HepG2 (cell line): ENCODE results near the gene NATD1. TPM values are rescaled to one million over a fixed set of nuclear protein-coding genes. Genes with fewer than 3 reads are reported as not detected.

Source experiments
- AKAP8 ChIP-seq: sonication (generic); formaldehyde crosslinking; IDR thresholded peaks from 2 replicates; pipeline ENCODE4 v1.5.1; 2020; ENCODE audit warnings: mild to moderate bottlenecking, missing genetic modification reagents
- BRD4 ChIP-seq: sonication (generic); formaldehyde crosslinking; IDR thresholded peaks from 2 replicates; pipeline ENCODE4 v1.4.0; 2020; ENCODE audit warnings: missing genetic modification reagents
- GATA4 ChIP-seq: sonication (generic); IDR thresholded peaks from 2 replicates; pipeline ENCODE4 v1.6.1; 2016; ENCODE audit warnings: antibody characterized with exemption, low read depth, borderline replicate concordance
- JUNB ChIP-seq: sonication (generic); formaldehyde crosslinking; IDR thresholded peaks from 2 replicates; pipeline ENCODE4 v1.8.0; 2022; ENCODE audit warnings: missing genetic modification reagents, mild to moderate bottlenecking, borderline replicate concordance
- KAT7 ChIP-seq: IDR thresholded peaks from 2 replicates; pipeline ENCODE4 v1.6.1; 2018; ENCODE audit warnings: borderline replicate concordance, missing compliant biosample characterization
- KDM2A ChIP-seq: sonication (generic); formaldehyde crosslinking; IDR thresholded peaks from 2 replicates; pipeline ENCODE4 v1.4.0; 2020; ENCODE audit warnings: low read depth, missing genetic modification reagents, borderline replicate concordance
- MBD4 ChIP-seq: IDR thresholded peaks from 2 replicates; pipeline ENCODE4 v1.6.1; 2012; ENCODE audit warnings: low read length, inconsistent platforms, borderline replicate concordance
- MZF1 ChIP-seq: sonication (generic); formaldehyde crosslinking; IDR thresholded peaks from 2 replicates; pipeline ENCODE4 v1.8.1; 2023; ENCODE audit warnings: mild to moderate bottlenecking, missing genetic modification reagents, borderline replicate concordance
- NCOA2 ChIP-seq: sonication (generic); formaldehyde crosslinking; IDR thresholded peaks from 2 replicates; pipeline ENCODE4 v1.8.0; 2022; ENCODE audit warnings: inconsistent platforms
- PRPF4 ChIP-seq: fragments of 200-400 bp; formaldehyde crosslinking; IDR thresholded peaks from 2 replicates; pipeline ENCODE4 v1.6.1; 2016; ENCODE audit warnings: low read length, low read depth; ENCODE audit not compliant: poor library complexity, severe bottlenecking
- SMC3 ChIP-seq: IDR thresholded peaks from 2 replicates; pipeline ENCODE4 v1.6.1; 2011; ENCODE audit warnings: low read length, improper control_type of control experiment
- SRF ChIP-seq: IDR thresholded peaks from 2 replicates; pipeline ENCODE4 v1.6.1; 2011; ENCODE audit warnings: mild to moderate bottlenecking, low read depth, low read length, moderate library complexity
- XBP1 ChIP-seq: sonication (generic); formaldehyde crosslinking; IDR thresholded peaks from 2 replicates; pipeline ENCODE4 v1.5.0; 2020; ENCODE audit warnings: missing genetic modification reagents
- ZNF251 ChIP-seq: sonication (generic); formaldehyde crosslinking; IDR thresholded peaks from 2 replicates; pipeline ENCODE4 v1.9.0; 2021; ENCODE audit warnings: mild to moderate bottlenecking, missing genetic modification reagents
- ZNF329 ChIP-seq: sonication (generic); formaldehyde crosslinking; IDR thresholded peaks from 2 replicates; pipeline ENCODE4 v1.9.0; 2021; ENCODE audit warnings: low read depth, mild to moderate bottlenecking, missing genetic modification reagents
- ZNF550 ChIP-seq: sonication (generic); formaldehyde crosslinking; IDR thresholded peaks from 2 replicates; pipeline ENCODE4 v1.4.0; 2020; ENCODE audit warnings: mild to moderate bottlenecking, missing genetic modification reagents, borderline replicate concordance
- ZNF619 ChIP-seq: sonication (generic); formaldehyde crosslinking; IDR thresholded peaks from 2 replicates; pipeline ENCODE4 v1.4.0; 2020; ENCODE audit warnings: mild to moderate bottlenecking, missing genetic modification reagents
- ZNF737 ChIP-seq: sonication (generic); formaldehyde crosslinking; IDR thresholded peaks from 2 replicates; pipeline ENCODE4 v1.5.0; 2020; ENCODE audit warnings: missing genetic modification reagents, mild to moderate bottlenecking, borderline replicate concordance
- ZNF772 ChIP-seq: sonication (generic); formaldehyde crosslinking; IDR thresholded peaks from 2 replicates; pipeline ENCODE4 v1.5.0; 2020; ENCODE audit warnings: mild to moderate bottlenecking, missing genetic modification reagents
- ZNF83 ChIP-seq: sonication (generic); formaldehyde crosslinking; IDR thresholded peaks from 2 replicates; pipeline ENCODE4 v1.4.0; 2020; ENCODE audit warnings: missing genetic modification reagents, mild to moderate bottlenecking, borderline replicate concordance
- ZSCAN31 ChIP-seq: sonication (generic); formaldehyde crosslinking; IDR thresholded peaks from 2 replicates; pipeline ENCODE4 v1.5.0; 2020; ENCODE audit warnings: low read depth, mild to moderate bottlenecking, missing genetic modification reagents
- polyA plus RNA-seq, 8 experiments: library from polyadenylated mRNA; depleted of rRNA in 3 of 8; stranded (reverse) in 7 of 8; unstranded in 1 of 8; fragments of >200 nt; fragmentation: Illumina TruSeq in 4 of 8; extraction: Trizol in 4 of 8; gene quantifications; 2 replicates each; pipeline versions ENCODE4 v1.2.1 to v1.2.3, GENCODE V29; 2011 to 2016; ENCODE audit warnings: low read depth in 4 of 8, missing spikeins in 1 of 8, mixed read lengths in 1 of 8; ENCODE audit not compliant: insufficient read depth in 1 of 8
- total RNA-seq, 5 experiments: library from RNA; depleted of rRNA; stranded (reverse); fragments of >200 nt; fragmentation: Illumina TruSeq; extraction: Trizol; gene quantifications; 2 replicates each; pipeline ENCODE4 v1.2.3, GENCODE V29; 2016; ENCODE audit warnings: low read depth in 1 of 5
- TF ChIP-seq, protein P1 (sequence below): sonication (generic); formaldehyde crosslinking; IDR thresholded peaks from 2 replicates; pipeline ENCODE4 v1.4.0; 2020; ENCODE audit warnings: missing genetic modification reagents
- TF ChIP-seq, protein P2 (sequence below): sonication (generic); formaldehyde crosslinking; IDR thresholded peaks from 2 replicates; pipeline ENCODE4 v1.5.0; 2020; ENCODE audit warnings: mild to moderate bottlenecking, missing genetic modification reagents, borderline replicate concordance
- TF ChIP-seq, protein P3 (sequence below): conservative IDR thresholded peaks from 2 replicates; pipeline ENCODE4 v1.6.1; 2018; ENCODE audit warnings: missing genetic modification reagents

The NATD1 gene
- total and polyA plus RNA-seq, 2 of the 13 experiments (the other 11 are each of a cell fraction or from before 2014, with no cell fraction given), result 0.31 to 2.3 TPM

DNA sequence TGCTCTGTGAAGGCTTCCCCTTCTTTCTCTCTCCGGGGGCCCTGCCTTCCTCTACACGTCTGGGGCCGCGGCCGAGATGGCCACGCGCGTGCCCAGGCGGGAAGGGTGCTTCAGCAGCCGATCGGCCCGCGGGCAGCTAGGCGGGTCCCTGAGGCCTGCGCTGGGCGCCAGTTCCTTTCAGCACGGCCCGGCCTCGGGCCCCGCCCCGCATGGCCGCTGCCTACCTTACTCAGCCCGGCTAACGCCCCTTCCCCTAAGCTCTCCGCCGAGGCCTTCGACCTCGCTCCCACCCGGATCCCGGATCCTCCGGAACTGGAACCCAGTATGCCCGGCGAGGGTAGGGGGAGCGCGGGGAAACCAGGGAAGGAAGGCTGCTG lies 39.6 kb downstream of the NATD1 start (continued):
- peak; percentile 54; the same call in 1 of the 2 replicates for TF ChIP-seq KDM2A
- TF ChIP-seq JUNB (CRISPR knock-in tag), result no peak
- no peak for TF ChIP-seq SMC3
- TF ChIP-seq, protein P1, sequence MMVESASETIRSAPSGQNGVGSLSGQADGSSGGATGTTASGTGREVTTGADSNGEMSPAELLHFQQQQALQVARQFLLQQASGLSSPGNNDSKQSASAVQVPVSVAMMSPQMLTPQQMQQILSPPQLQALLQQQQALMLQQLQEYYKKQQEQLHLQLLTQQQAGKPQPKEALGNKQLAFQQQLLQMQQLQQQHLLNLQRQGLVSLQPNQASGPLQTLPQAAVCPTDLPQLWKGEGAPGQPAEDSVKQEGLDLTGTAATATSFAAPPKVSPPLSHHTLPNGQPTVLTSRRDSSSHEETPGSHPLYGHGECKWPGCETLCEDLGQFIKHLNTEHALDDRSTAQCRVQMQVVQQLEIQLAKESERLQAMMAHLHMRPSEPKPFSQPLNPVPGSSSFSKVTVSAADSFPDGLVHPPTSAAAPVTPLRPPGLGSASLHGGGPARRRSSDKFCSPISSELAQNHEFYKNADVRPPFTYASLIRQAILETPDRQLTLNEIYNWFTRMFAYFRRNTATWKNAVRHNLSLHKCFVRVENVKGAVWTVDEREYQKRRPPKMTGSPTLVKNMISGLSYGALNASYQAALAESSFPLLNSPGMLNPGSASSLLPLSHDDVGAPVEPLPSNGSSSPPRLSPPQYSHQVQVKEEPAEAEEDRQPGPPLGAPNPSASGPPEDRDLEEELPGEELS (CRISPR knock-in tag), result no peak
- TF ChIP-seq, protein P2, sequence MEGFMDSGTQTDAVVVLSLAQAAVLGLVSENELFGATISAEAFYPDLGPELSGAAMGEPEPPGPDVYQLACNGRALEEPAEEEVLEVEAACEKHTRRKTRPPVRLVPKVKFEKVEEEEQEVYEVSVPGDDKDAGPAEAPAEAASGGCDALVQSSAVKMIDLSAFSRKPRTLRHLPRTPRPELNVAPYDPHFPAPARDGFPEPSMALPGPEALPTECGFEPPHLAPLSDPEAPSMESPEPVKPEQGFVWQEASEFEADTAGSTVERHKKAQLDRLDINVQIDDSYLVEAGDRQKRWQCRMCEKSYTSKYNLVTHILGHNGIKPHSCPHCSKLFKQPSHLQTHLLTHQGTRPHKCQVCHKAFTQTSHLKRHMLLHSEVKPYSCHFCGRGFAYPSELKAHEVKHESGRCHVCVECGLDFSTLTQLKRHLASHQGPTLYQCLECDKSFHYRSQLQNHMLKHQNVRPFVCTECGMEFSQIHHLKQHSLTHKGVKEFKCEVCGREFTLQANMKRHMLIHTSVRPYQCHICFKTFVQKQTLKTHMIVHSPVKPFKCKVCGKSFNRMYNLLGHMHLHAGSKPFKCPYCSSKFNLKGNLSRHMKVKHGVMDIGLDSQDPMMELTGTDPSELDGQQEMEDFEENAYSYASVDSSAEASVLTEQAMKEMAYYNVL (CRISPR knock-in tag), result no peak
- TF ChIP-seq ZNF737 (CRISPR knock-in tag), result peak; percentile 55; the same call in 1 of the 2 replicates
- TF ChIP-seq XBP1 (CRISPR knock-in tag), result no peak
- no peak; the same call in 1 of the 2 replicates for TF ChIP-seq ZNF619
- TF ChIP-seq ZNF329, result no peak
- 0 out of 2 replicates have a peak, but pooled peaks have one; percentile 73 for TF ChIP-seq KAT7 (CRISPR knock-in tag)
- no peak for TF ChIP-seq ZNF251 (CRISPR knock-in tag)
- TF ChIP-seq PRPF4, result no peak
- TF ChIP-seq SRF, result no peak
- TF ChIP-seq ZNF83, result no peak
- no peak for TF ChIP-seq NCOA2 (CRISPR knock-in tag)
- TF ChIP-seq MBD4, result no peak
- no peak for TF ChIP-seq ZSCAN31 (CRISPR knock-in tag)
- TF ChIP-seq AKAP8, result no peak
- no peak for TF ChIP-seq GATA4
- no peak; the same call in 1 of the 2 replicates for TF ChIP-seq BRD4
- TF ChIP-seq ZNF772, result no peak
- TF ChIP-seq ZNF550 (CRISPR knock-in tag), result no peak
- TF ChIP-seq, protein P3, sequence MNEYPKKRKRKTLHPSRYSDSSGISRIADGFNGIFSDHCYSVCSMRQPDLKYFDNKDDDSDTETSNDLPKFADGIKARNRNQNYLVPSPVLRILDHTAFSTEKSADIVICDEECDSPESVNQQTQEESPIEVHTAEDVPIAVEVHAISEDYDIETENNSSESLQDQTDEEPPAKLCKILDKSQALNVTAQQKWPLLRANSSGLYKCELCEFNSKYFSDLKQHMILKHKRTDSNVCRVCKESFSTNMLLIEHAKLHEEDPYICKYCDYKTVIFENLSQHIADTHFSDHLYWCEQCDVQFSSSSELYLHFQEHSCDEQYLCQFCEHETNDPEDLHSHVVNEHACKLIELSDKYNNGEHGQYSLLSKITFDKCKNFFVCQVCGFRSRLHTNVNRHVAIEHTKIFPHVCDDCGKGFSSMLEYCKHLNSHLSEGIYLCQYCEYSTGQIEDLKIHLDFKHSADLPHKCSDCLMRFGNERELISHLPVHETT (CRISPR knock-in tag), result no peak
- TF ChIP-seq MZF1 (CRISPR knock-in tag), result no peak
